ENCODE data around the gene NEDD4L.

The NEDD4L gene

GRCh38 chr18:58389745-58390144 is 345.7 kb downstream of the NEDD4L start:
- no peak for DNase-seq

GRCh38 chr18:58390399-58390798 is 346.4 kb downstream of the NEDD4L start:
- DNase-seq = no peak

- DNase-seq = no peak
Observed at GRCh38 chr18:58391231-58391825, 347.3 kb downstream of the NEDD4L start.

- no peak for DNase-seq
Observed at GRCh38 chr18:58391932-58392323, 347.9 kb downstream of the NEDD4L start.

- no peak for DNase-seq
Observed at GRCh38 chr18:58392324-58393000, 348.4 kb downstream of the NEDD4L start.

- no peak for DNase-seq
Observed at GRCh38 chr18:58393295-58393694, 349.3 kb downstream of the NEDD4L start.

- DNase-seq = no peak
Observed at GRCh38 chr18:58394046-58394445, 350.0 kb downstream of the NEDD4L start.

- DNase-seq = no peak
Observed at GRCh38 chr18:58394602-58395425, 350.8 kb downstream of the NEDD4L start.

- no peak for DNase-seq
Observed at GRCh38 chr18:58396144-58396543, 352.1 kb downstream of the NEDD4L start.

GRCh38 chr18:58396966-58397365 is 352.9 kb downstream of the NEDD4L start:
- DNase-seq = no peak

- no peak for DNase-seq
Observed at GRCh38 chr18:58397385-58398132, 353.5 kb downstream of the NEDD4L start.

- no peak for DNase-seq
Observed at GRCh38 chr18:58398648-58399398, 354.8 kb downstream of the NEDD4L start.

- DNase-seq = no peak
Observed at GRCh38 chr18:58400331-58400870, 356.4 kb downstream of the NEDD4L start.

GRCh38 chr18:58401191-58401590 is 357.2 kb downstream of the NEDD4L start:
- DNase-seq = no peak

GRCh38 chr18:58402247-58402646 is 358.2 kb downstream of the NEDD4L start:
- no peak for DNase-seq

- DNase-seq = no peak
Observed at GRCh38 chr18:58402951-58403702, 359.1 kb downstream of the NEDD4L start.

- DNase-seq = no peak
Observed at GRCh38 chr18:58403799-58404455, 359.9 kb downstream of the NEDD4L start.

GRCh38 chr18:58405107-58405898 is 361.3 kb downstream of the NEDD4L start:
- no peak for DNase-seq

- DNase-seq = no peak
Observed at GRCh38 chr18:58407263-58407648, 363.2 kb downstream of the NEDD4L start.

Measured in NCI-H1048 (cell line).